Measurements from ENCODE around the gene BMP7. TPM values are rescaled to one million over a fixed set of nuclear protein-coding genes. Genes with fewer than 3 reads are reported as not detected.

BMP7 gene
- total and polyA plus RNA-seq, 2 donors (not counting 3 experiments of a cell fraction or from before 2014, with no cell fraction given): not detected

- Histone ChIP-seq H3K9ac (replicated peaks; ENCODE audit: extremely low read depth, insufficient read depth, low read length) (no peak overlapping the region), H4K20me1 (replicated peaks; ENCODE audit: control insufficient read depth, extremely low read depth, insufficient read depth, low read length) (no peaks in the 10 kb centered on the region), H3K4me2 (ENCODE audit: insufficient read depth, low read length) (no peak overlapping the region), H3K36me3 (ENCODE audit: control insufficient read depth in 2 of 2, extremely low read depth in 1 of 2, insufficient read depth in 2 of 2, low read length in 2 of 2) (no peaks in the 10 kb centered on the region), H3K79me2 (ENCODE audit: control insufficient read depth, insufficient read depth, low read length) (no peaks in the 10 kb centered on the region), H3K4me1 (ENCODE audit: control insufficient read depth, extremely low read depth, insufficient read depth, low read length) (no peaks in the 10 kb centered on the region), H3K4me3 (replicated peaks in 1 of 3; ENCODE audit: insufficient read depth in 1 of 3, low read depth in 1 of 3, low read length in 3 of 3) (no peak overlapping the region), H2AFZ (ENCODE audit: low read depth, low read length) (no peak overlapping the region), H3K27ac (ENCODE audit: insufficient read depth, low read depth, low read length) (no peak overlapping the region), H3K9me1 (replicated peaks; ENCODE audit: control insufficient read depth, extremely low read depth, insufficient read depth, low read length) (no peaks in the 10 kb centered on the region), H3K27me3 (ENCODE audit: control insufficient read depth in 2 of 2, insufficient read depth in 2 of 2, low read length in 2 of 2) (no peaks in the 10 kb centered on the region), H3K9me3 (replicated peaks; ENCODE audit: control insufficient read depth, insufficient read depth, low read length) (no peaks in the 10 kb centered on the region)
- no peak for FAIRE-seq
- no TSS peak for BruUV-seq (replicated peaks)
- DNase-seq (ENCODE audit: low read depth, low spot score): no peak
- intact Hi-C loops (cut with micrococcal nuclease): no loop called here
- TF ChIP-seq JUN (IDR thresholded peaks at IDR 0.05; ENCODE audit: borderline replicate concordance, insufficient read depth, insufficient read length, low read depth): no peak
- TF ChIP-seq MAX (IDR thresholded peaks at IDR 0.05; ENCODE audit: insufficient read depth, insufficient read length): no peak
- no peak for TF ChIP-seq POLR2A (IDR thresholded peaks at IDR 0.05; ENCODE audit: low read depth, low read length)
- TF ChIP-seq EZH2 (IDR thresholded peaks at IDR 0.05; ENCODE audit: borderline replicate concordance, low read depth, low read length, severe bottlenecking): no peak
- no peak for TF ChIP-seq CTCF (IDR thresholded peaks at IDR 0.05; ENCODE audit: extremely low read depth in 1 of 2, insufficient read depth in 1 of 2, low read depth in 1 of 2, low read length in 2 of 2)
- TF ChIP-seq GATA2 (IDR thresholded peaks at IDR 0.05; ENCODE audit: insufficient read depth, insufficient read length, low read depth, low read length): no peak
- no peak for TF ChIP-seq POLR2AphosphoS5 (IDR thresholded peaks at IDR 0.05; ENCODE audit: insufficient read depth, low read depth, low read length)
- ChIA-PET CTCF (no interaction called here), POLR2A (no interaction called here)
- dilution Hi-C loops (cut with MboI; ENCODE audit: extremely low pct_ligation_motif_present, low sequenced_read_pairs): no loop called here
Observed at GRCh38 chr20:57278457-57278856, 12.0 kb upstream of the BMP7 start.

All from endothelial cell of umbilical vein (primary cell).